Measurements from ENCODE around the gene CDKN2AIPNL.

Gene CDKN2AIPNL

DNA sequence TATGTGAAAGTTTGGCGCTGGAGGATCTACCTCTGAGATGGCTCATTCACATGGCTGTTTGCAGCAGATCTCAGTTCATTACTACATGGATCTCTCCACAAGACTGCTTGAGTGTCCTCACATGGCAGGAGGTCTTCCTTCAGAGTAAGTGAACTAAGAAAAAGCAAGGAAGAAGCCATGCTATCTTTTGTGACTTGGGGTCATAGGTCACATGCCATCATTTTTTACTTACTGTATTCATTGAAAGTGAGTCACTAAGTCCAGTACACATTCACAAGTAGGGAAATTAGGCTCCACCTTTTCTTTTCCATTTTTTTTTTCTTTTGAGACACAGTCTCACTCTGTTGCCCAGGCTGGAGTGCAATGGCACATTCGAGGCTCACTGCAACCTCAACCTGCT lies 8.7 kb upstream of the CDKN2AIPNL start:
- H3K9me3 ChIP-seq (ENCODE audit: low read length): peaks cover 4% of the 10 kb centered on the region
- H3K4me1 ChIP-seq (ENCODE audit: insufficient read depth, low read length): no peaks in the 10 kb centered on the region
- H3K4me3 ChIP-seq (ENCODE audit: low read depth in 1 of 2, low read length in 2 of 2): no peak overlapping the region
- H3K36me3 ChIP-seq (ENCODE audit: insufficient read depth, low read length): no peaks in the 10 kb centered on the region
- H3K27me3 ChIP-seq (ENCODE audit: control insufficient read depth in 1 of 2, insufficient read depth in 2 of 2, low read length in 2 of 2): no peaks in the 10 kb centered on the region
- no peak overlapping the region for H3K27ac ChIP-seq (ENCODE audit: low read depth, low read length)
- no peak overlapping the region for H3K9ac ChIP-seq (ENCODE audit: low read length)

DNA sequence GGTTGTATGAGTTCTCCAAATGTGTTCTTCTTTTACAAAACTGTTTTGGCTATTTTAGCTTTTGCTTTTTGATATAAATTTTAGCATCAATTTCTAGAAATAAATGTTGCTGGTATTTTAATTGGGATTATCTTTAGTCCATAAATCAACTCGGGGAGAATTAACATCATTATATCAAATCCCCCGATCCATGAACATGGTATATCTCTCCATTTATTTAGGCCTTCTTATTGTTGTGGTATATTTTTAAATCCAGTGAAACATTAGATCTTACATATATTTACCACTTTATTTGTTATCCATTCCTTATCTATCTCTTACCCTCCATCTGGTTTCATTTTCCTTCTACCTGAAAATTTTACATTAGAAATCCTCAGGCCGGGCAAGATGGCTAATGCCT lies 7.3 kb upstream of the CDKN2AIPNL start:
- no peaks in the 10 kb centered on the region for H3K36me3 ChIP-seq (ENCODE audit: insufficient read depth, low read length)
- no peak overlapping the region for H3K9ac ChIP-seq (ENCODE audit: low read length)
- H3K27me3 ChIP-seq (ENCODE audit: control insufficient read depth in 1 of 2, insufficient read depth in 2 of 2, low read length in 2 of 2): no peaks in the 10 kb centered on the region
- H3K27ac ChIP-seq (ENCODE audit: low read depth, low read length): no peak overlapping the region
- H3K9me3 ChIP-seq (ENCODE audit: low read length): peaks cover 4% of the 10 kb centered on the region
- no peaks in the 10 kb centered on the region for H3K4me1 ChIP-seq (ENCODE audit: insufficient read depth, low read length)
- no peak overlapping the region for H3K4me3 ChIP-seq (ENCODE audit: low read depth in 1 of 2, low read length in 2 of 2)

DNA sequence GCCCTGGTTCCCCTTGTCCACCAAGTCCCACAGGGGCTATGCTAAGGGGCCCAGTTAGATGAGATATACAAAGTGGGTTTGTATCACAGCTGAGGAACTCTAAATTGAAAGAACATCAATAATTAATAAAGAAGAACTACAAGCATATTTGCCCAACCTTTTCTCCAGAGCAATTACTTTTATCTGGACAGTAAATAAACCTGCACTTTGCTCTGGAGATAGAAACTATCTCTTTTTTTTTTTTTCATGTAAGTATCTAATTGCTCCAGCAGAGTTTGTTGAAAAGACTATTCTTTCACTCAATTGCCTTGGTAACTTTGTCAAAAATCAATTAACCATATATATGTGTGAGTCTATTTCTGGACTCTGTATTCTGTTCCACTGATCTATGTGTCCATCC lies 6.0 kb upstream of the CDKN2AIPNL start:
- Histone ChIP-seq H3K4me1 (ENCODE audit: insufficient read depth, low read length) (peaks cover 2% of the 10 kb centered on the region), H3K27me3 (ENCODE audit: control insufficient read depth in 1 of 2, insufficient read depth in 2 of 2, low read length in 2 of 2) (no peaks in the 10 kb centered on the region), H3K27ac (ENCODE audit: low read depth, low read length) (no peak overlapping the region), H3K36me3 (ENCODE audit: insufficient read depth, low read length) (no peaks in the 10 kb centered on the region), H3K4me3 (ENCODE audit: low read depth in 1 of 2, low read length in 2 of 2) (no peak overlapping the region), H3K9ac (ENCODE audit: low read length) (no peak overlapping the region), H3K9me3 (ENCODE audit: low read length) (peaks cover 4% of the 10 kb centered on the region)

DNA sequence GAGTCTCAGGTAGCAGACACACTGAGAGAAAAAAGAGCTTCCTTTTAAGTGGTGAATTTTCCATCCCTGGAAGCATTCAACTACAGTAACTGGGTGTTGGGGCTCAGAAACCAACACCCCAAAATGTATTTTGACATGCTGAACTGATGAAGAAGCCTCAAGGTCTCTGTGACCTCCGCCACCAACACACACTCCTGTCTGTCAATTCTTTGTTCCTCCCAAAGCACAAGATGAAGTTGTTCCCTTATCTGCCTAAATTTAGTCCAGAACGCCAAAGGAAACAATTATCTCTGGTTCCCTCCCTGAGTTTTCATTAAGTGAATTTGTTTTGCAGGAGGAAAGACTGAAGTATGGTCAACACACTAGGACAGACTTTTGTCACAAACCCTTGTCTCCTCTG lies 1.4 kb upstream of the CDKN2AIPNL start:
- Histone ChIP-seq H3K4me3 (ENCODE audit: low read depth in 1 of 2, low read length in 2 of 2) (peak overlapping the region in 1 of 2 donors; percentile 97), H3K4me1 (ENCODE audit: insufficient read depth, low read length) (peaks cover 20% of the 10 kb centered on the region), H3K27me3 (ENCODE audit: control insufficient read depth in 1 of 2, insufficient read depth in 2 of 2, low read length in 2 of 2) (no peaks in the 10 kb centered on the region), H3K36me3 (ENCODE audit: insufficient read depth, low read length) (no peaks in the 10 kb centered on the region), H3K9ac (ENCODE audit: low read length) (no peak overlapping the region), H3K9me3 (ENCODE audit: low read length) (no peaks in the 10 kb centered on the region), H3K27ac (ENCODE audit: low read depth, low read length) (no peak overlapping the region)

DNA sequence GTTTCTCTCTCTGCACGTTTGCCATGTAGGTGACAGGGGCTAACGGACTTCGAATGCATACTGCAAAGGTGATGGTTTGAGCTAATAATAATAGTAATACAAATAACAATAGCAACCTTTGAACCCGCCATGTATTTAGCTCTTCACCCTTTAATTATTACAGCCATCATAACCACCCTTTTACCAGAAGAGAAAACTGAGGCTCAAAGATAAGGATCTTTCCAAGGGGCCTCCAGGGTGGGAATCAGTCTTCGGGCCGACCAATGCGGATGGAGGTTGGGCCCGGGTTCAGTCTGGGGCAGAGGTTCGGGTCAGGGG lies 494 bp downstream of the CDKN2AIPNL start:
- peak overlapping the region; percentile 92 to 97 for H3K4me3 ChIP-seq (ENCODE audit: low read depth in 1 of 2, low read length in 2 of 2)
- H3K36me3 ChIP-seq (ENCODE audit: insufficient read depth, low read length): no peaks in the 10 kb centered on the region
- H3K9ac ChIP-seq (ENCODE audit: low read length): no peak overlapping the region
- no peaks in the 10 kb centered on the region for H3K9me3 ChIP-seq (ENCODE audit: low read length)
- peaks cover 20% of the 10 kb centered on the region for H3K4me1 ChIP-seq (ENCODE audit: insufficient read depth, low read length)
- H3K27me3 ChIP-seq (ENCODE audit: control insufficient read depth in 1 of 2, insufficient read depth in 2 of 2, low read length in 2 of 2): no peaks in the 10 kb centered on the region
- H3K27ac ChIP-seq (ENCODE audit: low read depth, low read length): peak overlapping the region; percentile 61

DNA sequence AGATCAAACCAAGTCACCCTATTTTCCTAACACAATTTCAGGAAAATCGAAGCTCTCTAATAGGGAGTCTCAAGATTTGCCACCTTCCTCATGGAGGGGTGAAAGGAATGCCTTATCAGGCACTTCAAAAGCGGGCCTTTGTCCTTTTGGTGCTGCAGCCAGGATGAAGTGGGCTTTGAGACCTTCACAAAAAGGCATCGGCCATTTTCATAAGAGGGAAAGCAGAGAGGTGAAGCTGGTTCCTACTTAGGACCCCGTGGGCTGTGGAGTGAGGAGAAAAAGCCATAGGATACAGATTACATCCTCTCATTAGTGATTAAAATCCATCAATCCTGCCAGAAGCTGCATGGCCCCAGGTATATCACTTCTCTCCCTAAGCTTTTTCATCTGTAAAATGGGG lies 859 bp downstream of the CDKN2AIPNL start:
- no peaks in the 10 kb centered on the region for H3K9me3 ChIP-seq (ENCODE audit: low read length)
- H3K27me3 ChIP-seq (ENCODE audit: control insufficient read depth in 1 of 2, insufficient read depth in 2 of 2, low read length in 2 of 2): no peaks in the 10 kb centered on the region
- peaks cover 20% of the 10 kb centered on the region for H3K4me1 ChIP-seq (ENCODE audit: insufficient read depth, low read length)
- peak overlapping the region; percentile 61 for H3K27ac ChIP-seq (ENCODE audit: low read depth, low read length)
- H3K9ac ChIP-seq (ENCODE audit: low read length): no peak overlapping the region
- peaks cover under 1% of the 10 kb centered on the region for H3K36me3 ChIP-seq (ENCODE audit: insufficient read depth, low read length)
- H3K4me3 ChIP-seq (ENCODE audit: low read depth in 1 of 2, low read length in 2 of 2): peak overlapping the region; percentile 92 to 97

DNA sequence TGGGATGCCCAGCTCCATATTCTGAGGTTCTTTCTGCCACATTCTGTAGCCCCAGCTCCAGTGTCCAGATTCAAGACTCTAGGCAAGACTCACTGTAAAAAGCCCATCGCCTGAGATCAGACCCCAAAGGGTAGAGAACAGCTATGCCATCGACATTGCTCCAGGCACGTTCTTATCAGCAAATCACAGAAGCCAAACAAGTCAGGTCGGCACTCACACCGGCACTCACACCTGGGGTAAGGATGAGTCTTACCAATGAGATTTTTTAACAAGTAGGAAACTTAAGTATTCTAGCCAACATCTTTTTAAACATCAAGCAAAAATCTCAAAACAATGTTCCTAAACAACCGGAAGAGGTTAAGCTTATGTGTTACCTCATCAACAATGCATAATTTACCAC lies 2.4 kb downstream of the CDKN2AIPNL start:
- H3K27me3 ChIP-seq (ENCODE audit: control insufficient read depth in 1 of 2, insufficient read depth in 2 of 2, low read length in 2 of 2): no peaks in the 10 kb centered on the region
- no peak overlapping the region for H3K27ac ChIP-seq (ENCODE audit: low read depth, low read length)
- peaks cover 20% of the 10 kb centered on the region for H3K4me1 ChIP-seq (ENCODE audit: insufficient read depth, low read length)
- no peak overlapping the region for H3K9ac ChIP-seq (ENCODE audit: low read length)
- no peak overlapping the region for H3K4me3 ChIP-seq (ENCODE audit: low read depth in 1 of 2, low read length in 2 of 2)
- peaks cover 5% of the 10 kb centered on the region for H3K36me3 ChIP-seq (ENCODE audit: insufficient read depth, low read length)
- H3K9me3 ChIP-seq (ENCODE audit: low read length): no peaks in the 10 kb centered on the region

DNA sequence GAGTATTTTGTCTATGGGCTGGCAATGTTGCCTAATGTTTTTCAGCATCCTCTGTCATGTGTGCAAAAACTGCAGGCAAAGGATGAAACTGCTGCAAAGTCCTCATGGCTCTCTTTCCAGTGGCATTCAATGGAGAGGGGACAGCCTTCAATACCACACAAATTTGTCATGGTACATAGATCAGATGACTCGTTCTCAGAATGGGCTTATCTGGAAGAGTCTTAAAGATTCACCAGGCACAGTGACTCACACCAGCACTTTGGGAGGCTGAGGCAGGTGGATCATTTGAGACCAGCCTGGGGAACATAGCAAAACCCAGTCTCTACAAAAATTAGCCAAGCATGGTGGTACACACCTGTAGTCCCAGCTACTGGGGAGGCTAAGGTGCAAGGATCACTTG lies 5.3 kb downstream of the CDKN2AIPNL start:
- Histone ChIP-seq H3K9me3 (ENCODE audit: low read length) (no peaks in the 10 kb centered on the region), H3K4me3 (ENCODE audit: low read depth in 1 of 2, low read length in 2 of 2) (no peak overlapping the region), H3K27me3 (ENCODE audit: control insufficient read depth in 1 of 2, insufficient read depth in 2 of 2, low read length in 2 of 2) (no peaks in the 10 kb centered on the region), H3K4me1 (ENCODE audit: insufficient read depth, low read length) (peaks cover 10% of the 10 kb centered on the region), H3K36me3 (ENCODE audit: insufficient read depth, low read length) (peaks cover 9% of the 10 kb centered on the region), H3K27ac (ENCODE audit: low read depth, low read length) (no peak overlapping the region), H3K9ac (ENCODE audit: low read length) (no peak overlapping the region)

DNA sequence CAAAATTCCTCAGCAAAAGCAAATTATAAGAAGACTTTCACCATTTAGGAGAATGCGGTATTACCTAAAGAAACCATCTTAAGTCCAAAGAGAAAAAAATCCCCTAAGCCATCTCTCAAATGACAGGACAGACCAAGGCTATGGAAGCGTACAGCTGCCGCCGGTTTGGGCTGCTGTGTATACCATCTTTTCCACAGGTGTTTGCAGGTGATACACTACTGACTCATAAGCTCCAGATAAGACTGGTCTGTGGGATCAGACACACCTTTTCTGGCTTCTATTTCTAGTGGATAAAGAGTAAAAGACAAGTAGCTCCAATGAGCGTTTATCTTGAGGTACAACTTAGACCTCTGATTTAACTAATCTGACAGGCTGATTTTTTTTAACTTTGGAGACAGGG lies 7.7 kb downstream of the CDKN2AIPNL start:
- H3K27me3 ChIP-seq (ENCODE audit: control insufficient read depth in 1 of 2, insufficient read depth in 2 of 2, low read length in 2 of 2): no peaks in the 10 kb centered on the region

DNA sequence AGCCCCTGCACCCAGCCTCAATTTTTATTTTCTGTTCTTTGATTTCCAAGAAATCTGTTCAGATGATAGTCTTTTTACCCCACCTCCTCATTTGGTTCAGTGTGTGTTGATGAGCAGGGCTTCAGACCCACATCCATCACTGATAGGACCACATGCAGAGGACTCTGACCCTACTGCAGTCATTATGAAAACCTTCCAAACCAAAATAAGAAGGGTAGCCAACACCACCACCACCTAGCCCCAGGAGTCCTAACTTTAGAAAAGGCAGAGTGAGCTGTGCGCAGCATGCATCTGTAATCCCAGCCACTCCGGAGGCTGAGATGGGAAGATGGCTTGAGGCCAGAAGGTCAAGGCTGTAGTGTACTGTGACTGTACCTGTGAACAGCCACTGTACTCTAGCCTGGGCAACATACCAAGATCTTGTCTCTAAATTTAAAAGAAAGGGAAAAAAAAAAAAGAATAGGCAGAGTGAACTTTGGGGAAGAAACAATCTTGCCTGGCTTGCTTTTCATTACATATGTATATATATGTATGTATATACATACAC lies 13.0 kb downstream of the CDKN2AIPNL start:
- Histone ChIP-seq H3K27ac (ENCODE audit: low read depth, low read length) (no peak overlapping the region), H3K36me3 (ENCODE audit: insufficient read depth, low read length) (peaks cover 40% of the 10 kb centered on the region), H3K4me3 (ENCODE audit: low read depth in 1 of 2, low read length in 2 of 2) (no peak overlapping the region), H3K9ac (ENCODE audit: low read length) (no peak overlapping the region), H3K27me3 (ENCODE audit: control insufficient read depth in 1 of 2, insufficient read depth in 2 of 2, low read length in 2 of 2) (no peaks in the 10 kb centered on the region), H3K4me1 (ENCODE audit: insufficient read depth, low read length) (no peaks in the 10 kb centered on the region), H3K9me3 (ENCODE audit: low read length) (no peaks in the 10 kb centered on the region)

More for the DNA sequence above, 7.7 kb downstream of the CDKN2AIPNL start:
- no peaks in the 10 kb centered on the region for H3K4me1 ChIP-seq (ENCODE audit: insufficient read depth, low read length)
- H3K27ac ChIP-seq (ENCODE audit: low read depth, low read length): no peak overlapping the region
- H3K4me3 ChIP-seq (ENCODE audit: low read depth in 1 of 2, low read length in 2 of 2): no peak overlapping the region
- no peaks in the 10 kb centered on the region for H3K9me3 ChIP-seq (ENCODE audit: low read length)
- H3K9ac ChIP-seq (ENCODE audit: low read length): no peak overlapping the region
- H3K36me3 ChIP-seq (ENCODE audit: insufficient read depth, low read length): peaks cover 9% of the 10 kb centered on the region

DNA sequence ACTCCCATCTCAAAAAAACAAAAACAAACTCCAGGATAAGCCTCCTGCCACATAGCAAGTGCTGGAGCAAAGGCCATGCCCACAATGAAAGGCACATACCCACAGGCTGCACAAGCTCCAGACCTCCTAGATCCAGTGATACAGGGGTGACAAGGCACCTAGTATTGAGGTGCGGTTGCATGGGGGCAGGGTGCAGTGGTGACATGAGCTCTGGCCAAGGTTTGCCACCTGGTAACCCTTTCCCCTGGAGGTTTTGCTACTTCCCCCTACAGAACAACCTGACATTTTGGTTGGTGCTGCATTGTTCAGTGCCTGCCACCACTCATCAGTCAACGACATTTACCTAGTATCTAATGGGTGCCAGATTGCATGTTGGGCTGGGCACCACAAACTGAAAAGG lies 14.5 kb downstream of the CDKN2AIPNL start:
- Histone ChIP-seq H3K27me3 (ENCODE audit: control insufficient read depth in 1 of 2, insufficient read depth in 2 of 2, low read length in 2 of 2) (no peaks in the 10 kb centered on the region), H3K27ac (ENCODE audit: low read depth, low read length) (no peak overlapping the region), H3K4me3 (ENCODE audit: low read depth in 1 of 2, low read length in 2 of 2) (no peak overlapping the region), H3K9me3 (ENCODE audit: low read length) (no peaks in the 10 kb centered on the region), H3K36me3 (ENCODE audit: insufficient read depth, low read length) (peaks cover 51% of the 10 kb centered on the region), H3K9ac (ENCODE audit: low read length) (no peak overlapping the region), H3K4me1 (ENCODE audit: insufficient read depth, low read length) (no peaks in the 10 kb centered on the region)

DNA sequence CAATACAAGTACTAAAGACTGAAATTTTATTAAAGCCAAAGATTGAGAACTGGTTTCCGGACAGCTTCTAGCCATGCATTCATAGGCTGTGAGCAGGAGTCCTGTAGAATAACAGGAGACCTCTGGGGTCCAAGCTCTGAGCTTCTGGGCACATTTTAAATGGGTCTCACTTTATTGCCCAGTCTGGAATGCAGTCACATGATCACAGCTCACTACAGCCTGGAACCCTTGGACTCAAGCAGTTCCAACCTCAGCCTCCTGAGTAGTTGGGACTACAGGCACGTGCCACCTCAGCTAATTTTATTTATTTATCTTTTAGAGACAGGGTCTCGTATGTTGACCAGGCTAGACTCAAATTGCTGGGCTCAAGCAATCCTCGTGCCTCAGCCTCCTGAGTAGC lies 15.4 kb downstream of the CDKN2AIPNL start:
- Histone ChIP-seq H3K9me3 (ENCODE audit: low read length) (no peaks in the 10 kb centered on the region), H3K27me3 (ENCODE audit: control insufficient read depth in 1 of 2, insufficient read depth in 2 of 2, low read length in 2 of 2) (no peaks in the 10 kb centered on the region), H3K4me1 (ENCODE audit: insufficient read depth, low read length) (no peaks in the 10 kb centered on the region), H3K9ac (ENCODE audit: low read length) (no peak overlapping the region), H3K4me3 (ENCODE audit: low read depth in 1 of 2, low read length in 2 of 2) (no peak overlapping the region), H3K27ac (ENCODE audit: low read depth, low read length) (no peak overlapping the region), H3K36me3 (ENCODE audit: insufficient read depth, low read length) (peaks cover 61% of the 10 kb centered on the region)
